Measurements from ENCODE around the gene PLEKHG1. TPM values are rescaled to one million over a fixed set of nuclear protein-coding genes. Genes with fewer than 3 reads are reported as not detected.

The PLEKHG1 gene
- total and polyA plus RNA-seq, 3 donors from 2014 or later = 16.1 to 130 (median 104) TPM

DNA sequence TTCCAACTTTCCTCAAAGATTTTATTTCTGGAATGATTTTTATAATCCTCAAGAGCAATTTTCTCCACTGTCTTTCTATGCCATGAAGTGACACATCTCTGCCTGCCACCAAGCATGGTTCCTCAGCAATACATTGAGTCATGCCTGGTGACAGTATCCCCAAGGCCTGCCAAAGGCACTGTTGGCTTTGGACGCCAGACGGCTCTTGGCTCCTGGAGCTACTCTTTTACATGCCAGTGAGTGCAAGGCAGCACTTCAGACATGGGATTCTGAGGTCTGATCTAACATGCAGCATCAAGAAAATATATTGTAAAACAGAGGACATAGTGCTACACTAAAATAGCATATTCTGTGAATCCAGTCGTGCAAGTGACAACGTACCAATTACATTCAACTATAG is 20.1 kb upstream of the PLEKHG1 start:
- H3K4me3 ChIP-seq = no peak overlapping the region
- no peaks in the 10 kb centered on the region for H3K4me1 ChIP-seq
- WGBS, 2 donors = 87 to 95% methylated on average over 4 of the region's 4 CpGs
- no peaks in the 10 kb centered on the region for H3K9me3 ChIP-seq
- H3K27ac ChIP-seq = no peak overlapping the region
- intact Hi-C loops (cut with DNase I; ENCODE audit: low total_unique reads) = no loop called here
- H3K27me3 ChIP-seq = no peaks in the 10 kb centered on the region
- H3K36me3 ChIP-seq (ENCODE audit: low read depth, missing control alignments) = no peaks in the 10 kb centered on the region
- DNase-seq = no peak
- TF ChIP-seq POLR2A (IDR thresholded peaks at IDR 0.05) (no peak), CTCF (IDR thresholded peaks at IDR 0.05) (no peak)

- Histone ChIP-seq H3K9me3 (no peaks in the 10 kb centered on the region), H3K36me3 (ENCODE audit: low read depth, missing control alignments) (no peaks in the 10 kb centered on the region), H3K4me3 (no peak overlapping the region), H3K27ac (no peak overlapping the region), H3K4me1 (no peaks in the 10 kb centered on the region), H3K27me3 (no peaks in the 10 kb centered on the region)
- 95 to 98% methylated on average over 2 of the region's 2 CpGs for WGBS, 2 donors
- DNase-seq = no peak
- TF ChIP-seq CTCF (IDR thresholded peaks at IDR 0.05) (no peak), POLR2A (IDR thresholded peaks at IDR 0.05) (no peak)
- intact Hi-C loops (cut with DNase I; ENCODE audit: low total_unique reads) = no loop called here
These were observed 19.2 kb upstream of the PLEKHG1 start for GRCh38 chr6:150580489-150580888.

GRCh38 chr6:150584065-150584464 is 15.6 kb upstream of the PLEKHG1 start:
- TF ChIP-seq CTCF (IDR thresholded peaks at IDR 0.05) (no peak), POLR2A (IDR thresholded peaks at IDR 0.05) (no peak)
- no peak overlapping the region for H3K4me3 ChIP-seq
- H3K27me3 ChIP-seq = no peaks in the 10 kb centered on the region
- DNase-seq = no peak
- no peaks in the 10 kb centered on the region for H3K4me1 ChIP-seq
- no peak overlapping the region for H3K27ac ChIP-seq
- intact Hi-C loops (cut with DNase I; ENCODE audit: low total_unique reads) = no loop called here
- H3K9me3 ChIP-seq = no peaks in the 10 kb centered on the region
- WGBS, 2 donors = 92 to 93% methylated on average over 5 of the region's 5 CpGs
- H3K36me3 ChIP-seq (ENCODE audit: low read depth, missing control alignments) = no peaks in the 10 kb centered on the region

DNA sequence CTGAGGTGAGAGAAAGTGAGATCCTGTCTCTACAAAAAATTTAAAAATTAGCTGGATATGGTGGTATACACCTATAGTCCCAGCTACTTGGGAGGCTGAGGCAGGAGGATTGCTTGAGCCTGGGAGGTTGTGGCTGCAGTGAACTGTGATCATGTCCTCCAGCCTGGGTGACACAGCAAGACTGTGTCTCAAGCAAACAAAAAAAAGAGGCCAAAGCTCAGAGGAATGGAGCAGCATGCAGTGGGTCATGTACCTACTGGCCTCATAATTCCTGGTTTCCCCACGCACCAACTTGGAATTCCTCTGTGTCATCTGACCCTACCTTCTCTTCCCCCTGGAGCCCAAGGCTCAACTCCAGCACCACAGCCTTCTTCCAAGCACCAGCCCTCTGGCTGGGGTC is 15.1 kb upstream of the PLEKHG1 start:
- Histone ChIP-seq H3K27ac (no peak overlapping the region), H3K4me1 (no peaks in the 10 kb centered on the region), H3K4me3 (no peak overlapping the region), H3K9me3 (no peaks in the 10 kb centered on the region), H3K27me3 (no peaks in the 10 kb centered on the region), H3K36me3 (ENCODE audit: low read depth, missing control alignments) (no peaks in the 10 kb centered on the region)
- no peak for TF ChIP-seq CTCF (IDR thresholded peaks at IDR 0.05)
- no peak for TF ChIP-seq POLR2A (IDR thresholded peaks at IDR 0.05)
- intact Hi-C loops (cut with DNase I; ENCODE audit: low total_unique reads) = no loop called here
- DNase-seq = no peak
- WGBS, 2 donors = 93 to 100% methylated on average over 1 of the region's 1 CpG

- Histone ChIP-seq H3K4me1 (no peaks in the 10 kb centered on the region), H3K36me3 (ENCODE audit: low read depth, missing control alignments) (no peaks in the 10 kb centered on the region), H3K9me3 (no peaks in the 10 kb centered on the region), H3K27me3 (no peaks in the 10 kb centered on the region), H3K4me3 (no peak overlapping the region), H3K27ac (no peak overlapping the region)
- intact Hi-C loops (cut with DNase I; ENCODE audit: low total_unique reads) = no loop called here
- TF ChIP-seq POLR2A (IDR thresholded peaks at IDR 0.05) = no peak
- no peak for TF ChIP-seq CTCF (IDR thresholded peaks at IDR 0.05)
- WGBS, 2 donors = 68 to 80% methylated on average over 12 of the region's 12 CpGs
- DNase-seq = no peak
These were observed 12.8 kb upstream of the PLEKHG1 start for GRCh38 chr6:150586850-150587359.

Data from testis (tissue), 3 donors.